Breast epithelium (tissue), 3 donors: ENCODE measurements around the gene SYT14.

Experiments used
- POLR2A ChIP-seq: fragments of 450-650 bp; IDR thresholded peaks from one replicate; pipeline ENCODE4 v1.6.1; 2016; ENCODE audit warnings: antibody characterized with exemption, mild to moderate bottlenecking, moderate library complexity
- POLR2AphosphoS5 ChIP-seq, 3 donors: sonication (generic); formaldehyde crosslinking; IDR thresholded peaks; one replicate each; pipeline ENCODE4 v1.6.1; 2017; ENCODE audit warnings: antibody characterized with exemption in 3 of 3
- TF ChIP-seq, protein P1 (sequence below), 3 donors: fragments of 450-650 bp; IDR thresholded peaks; one replicate each; pipeline ENCODE4 v1.5.1; 2016 to 2017; ENCODE audit warnings: antibody characterized with exemption in 3 of 3, mild to moderate bottlenecking in 3 of 3, moderate library complexity in 3 of 3

DNA sequence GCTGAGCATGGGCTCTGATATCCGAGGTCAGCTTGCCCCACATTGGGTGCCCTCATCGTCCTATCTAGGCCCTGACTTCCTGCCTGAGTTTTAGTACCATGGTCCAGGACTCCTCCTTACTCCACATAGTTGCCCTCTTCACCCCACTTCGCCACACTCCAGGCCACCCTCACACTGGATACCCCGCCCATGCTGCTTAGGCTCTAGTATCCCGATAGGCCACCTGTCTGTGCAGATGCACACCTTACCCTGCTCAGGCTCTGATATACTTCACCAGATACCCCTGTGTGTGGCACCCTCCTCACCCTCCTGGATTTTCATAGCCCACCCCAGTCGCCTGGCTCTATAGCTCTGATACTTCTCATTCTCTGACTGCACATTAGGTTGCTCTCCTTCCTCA, 149.0 kb downstream of the SYT14 start:
- TF ChIP-seq, protein P1, sequence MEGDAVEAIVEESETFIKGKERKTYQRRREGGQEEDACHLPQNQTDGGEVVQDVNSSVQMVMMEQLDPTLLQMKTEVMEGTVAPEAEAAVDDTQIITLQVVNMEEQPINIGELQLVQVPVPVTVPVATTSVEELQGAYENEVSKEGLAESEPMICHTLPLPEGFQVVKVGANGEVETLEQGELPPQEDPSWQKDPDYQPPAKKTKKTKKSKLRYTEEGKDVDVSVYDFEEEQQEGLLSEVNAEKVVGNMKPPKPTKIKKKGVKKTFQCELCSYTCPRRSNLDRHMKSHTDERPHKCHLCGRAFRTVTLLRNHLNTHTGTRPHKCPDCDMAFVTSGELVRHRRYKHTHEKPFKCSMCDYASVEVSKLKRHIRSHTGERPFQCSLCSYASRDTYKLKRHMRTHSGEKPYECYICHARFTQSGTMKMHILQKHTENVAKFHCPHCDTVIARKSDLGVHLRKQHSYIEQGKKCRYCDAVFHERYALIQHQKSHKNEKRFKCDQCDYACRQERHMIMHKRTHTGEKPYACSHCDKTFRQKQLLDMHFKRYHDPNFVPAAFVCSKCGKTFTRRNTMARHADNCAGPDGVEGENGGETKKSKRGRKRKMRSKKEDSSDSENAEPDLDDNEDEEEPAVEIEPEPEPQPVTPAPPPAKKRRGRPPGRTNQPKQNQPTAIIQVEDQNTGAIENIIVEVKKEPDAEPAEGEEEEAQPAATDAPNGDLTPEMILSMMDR (IDR thresholded peaks at IDR 0.05), result no peak
- no peak for TF ChIP-seq POLR2A
- TF ChIP-seq POLR2AphosphoS5 (IDR thresholded peaks at IDR 0.05), result no peak
